GM19240 (cell line): ENCODE data around the gene COX17.

Experiments
- DNase-seq: peaks from one replicate; pipeline ENCODE4 v3.0.0; 2011; ENCODE audit warnings: low spot score; ENCODE audit not compliant: insufficient read length

COX17 gene

GRCh38 chr3:119675188-119675874 is 1.9 kb downstream of the COX17 start:
- DNase-seq = no peak

- no peak for DNase-seq
Measured at GRCh38 chr3:119673875-119674274, 3.3 kb downstream of the COX17 start.

GRCh38 chr3:119672776-119673175 is 4.4 kb downstream of the COX17 start:
- no peak for DNase-seq

- no peak for DNase-seq
Measured at GRCh38 chr3:119669906-119670570, 7.2 kb downstream of the COX17 start.

GRCh38 chr3:119665954-119666559 is 11.1 kb downstream of the COX17 start:
- no peak for DNase-seq

- DNase-seq = no peak
Measured at GRCh38 chr3:119664850-119665379, 12.3 kb downstream of the COX17 start.

GRCh38 chr3:119664370-119664769 is 12.8 kb downstream of the COX17 start:
- no peak for DNase-seq

- DNase-seq = no peak
Measured at GRCh38 chr3:119663885-119664284, 13.3 kb downstream of the COX17 start.

GRCh38 chr3:119662604-119663373 is 14.4 kb downstream of the COX17 start:
- no peak for DNase-seq

- no peak for DNase-seq
Measured at GRCh38 chr3:119660474-119661440, 16.4 kb downstream of the COX17 start, which contains the start of gene POPDC2. Gene POPDC2 (minus strand): TSS chr3:119660589. CDS start chr3:119660423, 166 bp downstream.

GRCh38 chr3:119659606-119660291 is 17.5 kb downstream of the COX17 start:
- no peak for DNase-seq

GRCh38 chr3:119658994-119659393 is 18.2 kb downstream of the COX17 start:
- no peak for DNase-seq

GRCh38 chr3:119657887-119658702 is 19.1 kb downstream of the COX17 start:
- no peak for DNase-seq

- DNase-seq = no peak
Measured at GRCh38 chr3:119653876-119654275, 23.3 kb downstream of the COX17 start.

- DNase-seq = no peak
Measured at GRCh38 chr3:119652306-119653033, 24.7 kb downstream of the COX17 start.

- DNase-seq = no peak
Measured at GRCh38 chr3:119649761-119650160, 27.4 kb downstream of the COX17 start.

- DNase-seq = no peak
Measured at GRCh38 chr3:119647843-119648575, 29.2 kb downstream of the COX17 start.

GRCh38 chr3:119647171-119647570 is 30.0 kb downstream of the COX17 start:
- no peak for DNase-seq
